Astrocyte of the cerebellum (primary cell): ENCODE measurements around the gene RBBP6.

Experiments used
- DNase-seq: peaks from one replicate; pipeline ENCODE4 v3.0.0-alpha.2; 2011; ENCODE audit warnings: low read depth
- H3K4me3 ChIP-seq: 2 replicates; pipeline ENCODE4 v1.5.1; 2011; ENCODE audit warnings: mild to moderate bottlenecking, low read depth, low read length, moderate library complexity
- in situ Hi-C: cut with HindIII; loops from 2 replicates; pipeline ENCODE4 v1.10.0; 2017; ENCODE audit warnings: low sequenced_read_pairs
- TF ChIP-seq, protein P1 (sequence below): IDR thresholded peaks from 2 replicates; pipeline ENCODE4 v1.5.1; 2012; ENCODE audit warnings: low read length, low read depth, moderate library complexity, mild to moderate bottlenecking; ENCODE audit errors: missing control alignments

Gene RBBP6

DNA sequence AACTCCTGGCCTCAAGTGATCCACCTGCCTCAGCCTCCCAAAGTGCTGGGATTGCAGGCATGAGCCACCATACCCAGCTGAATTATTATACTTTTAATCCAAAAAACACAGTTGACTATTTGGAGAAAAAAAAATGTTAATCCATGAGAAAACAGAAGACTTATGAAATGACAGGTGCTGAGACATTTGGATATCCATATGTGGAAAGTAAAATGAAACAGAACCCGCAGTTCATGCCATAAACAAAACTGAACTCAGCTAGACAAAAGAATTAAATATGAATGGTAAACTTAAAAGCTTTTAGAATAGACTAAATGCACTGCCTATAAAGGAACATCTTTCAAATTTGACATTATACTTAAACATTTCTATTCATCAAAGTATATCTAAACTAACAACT is 8.2 kb upstream of the RBBP6 start:
- in situ Hi-C loops = no loop called here
- H3K4me3 ChIP-seq = no peak overlapping the region
- no peak for DNase-seq
- TF ChIP-seq, protein P1, sequence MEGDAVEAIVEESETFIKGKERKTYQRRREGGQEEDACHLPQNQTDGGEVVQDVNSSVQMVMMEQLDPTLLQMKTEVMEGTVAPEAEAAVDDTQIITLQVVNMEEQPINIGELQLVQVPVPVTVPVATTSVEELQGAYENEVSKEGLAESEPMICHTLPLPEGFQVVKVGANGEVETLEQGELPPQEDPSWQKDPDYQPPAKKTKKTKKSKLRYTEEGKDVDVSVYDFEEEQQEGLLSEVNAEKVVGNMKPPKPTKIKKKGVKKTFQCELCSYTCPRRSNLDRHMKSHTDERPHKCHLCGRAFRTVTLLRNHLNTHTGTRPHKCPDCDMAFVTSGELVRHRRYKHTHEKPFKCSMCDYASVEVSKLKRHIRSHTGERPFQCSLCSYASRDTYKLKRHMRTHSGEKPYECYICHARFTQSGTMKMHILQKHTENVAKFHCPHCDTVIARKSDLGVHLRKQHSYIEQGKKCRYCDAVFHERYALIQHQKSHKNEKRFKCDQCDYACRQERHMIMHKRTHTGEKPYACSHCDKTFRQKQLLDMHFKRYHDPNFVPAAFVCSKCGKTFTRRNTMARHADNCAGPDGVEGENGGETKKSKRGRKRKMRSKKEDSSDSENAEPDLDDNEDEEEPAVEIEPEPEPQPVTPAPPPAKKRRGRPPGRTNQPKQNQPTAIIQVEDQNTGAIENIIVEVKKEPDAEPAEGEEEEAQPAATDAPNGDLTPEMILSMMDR = no peak

DNA sequence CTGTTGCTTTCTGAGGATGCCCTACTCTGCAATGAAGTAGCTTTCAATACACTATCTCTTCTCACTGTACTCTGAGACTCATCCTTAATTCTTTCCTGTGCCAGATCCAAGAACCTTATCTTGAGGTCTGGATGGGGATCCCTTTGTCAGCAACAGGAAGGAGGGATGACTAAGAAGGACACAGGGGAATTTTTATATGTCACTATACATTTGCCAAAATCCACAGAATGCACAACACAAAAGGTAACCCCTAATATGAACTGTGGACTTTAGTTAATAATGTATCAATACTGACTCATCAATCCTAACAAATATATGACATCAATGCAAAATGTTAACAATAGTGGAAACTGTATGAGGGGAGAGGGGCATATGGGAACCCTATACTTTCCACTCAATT is 4.7 kb upstream of the RBBP6 start:
- in situ Hi-C loops = no loop called here
- no peak for DNase-seq
- TF ChIP-seq, protein P1 = no peak
- no peak overlapping the region for H3K4me3 ChIP-seq

DNA sequence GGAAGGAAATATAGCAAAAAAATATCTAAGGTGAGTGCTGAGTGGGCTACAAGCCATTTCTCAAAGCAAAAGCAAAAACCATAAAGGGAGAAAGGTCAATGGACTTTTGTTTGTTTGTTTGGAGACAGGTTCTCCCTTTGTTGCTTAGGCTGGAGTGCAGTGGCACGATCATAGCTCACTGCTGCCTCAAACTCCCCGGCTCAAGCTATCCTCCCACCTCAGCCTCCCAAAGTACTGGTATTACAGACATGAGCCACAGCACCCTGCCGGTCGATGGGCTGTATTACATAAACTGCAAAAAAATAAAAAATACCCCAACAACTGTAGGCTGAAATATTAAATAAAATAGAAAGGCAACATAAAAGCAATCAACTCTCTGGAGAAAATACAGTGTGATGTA is 3.5 kb upstream of the RBBP6 start:
- no peak overlapping the region for H3K4me3 ChIP-seq
- TF ChIP-seq, protein P1 = no peak
- DNase-seq = no peak
- in situ Hi-C loops = no loop called here

DNA sequence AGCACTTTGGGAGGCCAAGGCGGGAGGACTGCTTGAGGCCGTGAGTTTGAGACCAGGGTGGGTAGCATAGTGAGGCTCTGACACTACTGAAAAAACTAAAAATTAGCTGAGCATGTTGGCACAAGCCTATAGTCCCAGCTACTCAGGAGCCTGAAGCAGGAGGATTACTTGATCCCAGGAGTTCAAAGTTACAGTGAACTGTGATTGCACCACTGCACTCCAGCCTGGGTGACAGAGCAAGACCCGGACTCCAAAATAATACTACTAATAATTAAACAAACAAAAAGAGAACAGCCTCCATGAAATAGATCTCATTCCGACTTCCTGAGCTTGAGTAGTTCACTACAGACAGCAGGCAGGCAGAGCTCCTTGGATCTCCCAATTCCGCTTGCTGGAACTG is 2.7 kb upstream of the RBBP6 start:
- DNase-seq = no peak
- in situ Hi-C loops = no loop called here
- no peak overlapping the region for H3K4me3 ChIP-seq
- TF ChIP-seq, protein P1 = no peak

DNA sequence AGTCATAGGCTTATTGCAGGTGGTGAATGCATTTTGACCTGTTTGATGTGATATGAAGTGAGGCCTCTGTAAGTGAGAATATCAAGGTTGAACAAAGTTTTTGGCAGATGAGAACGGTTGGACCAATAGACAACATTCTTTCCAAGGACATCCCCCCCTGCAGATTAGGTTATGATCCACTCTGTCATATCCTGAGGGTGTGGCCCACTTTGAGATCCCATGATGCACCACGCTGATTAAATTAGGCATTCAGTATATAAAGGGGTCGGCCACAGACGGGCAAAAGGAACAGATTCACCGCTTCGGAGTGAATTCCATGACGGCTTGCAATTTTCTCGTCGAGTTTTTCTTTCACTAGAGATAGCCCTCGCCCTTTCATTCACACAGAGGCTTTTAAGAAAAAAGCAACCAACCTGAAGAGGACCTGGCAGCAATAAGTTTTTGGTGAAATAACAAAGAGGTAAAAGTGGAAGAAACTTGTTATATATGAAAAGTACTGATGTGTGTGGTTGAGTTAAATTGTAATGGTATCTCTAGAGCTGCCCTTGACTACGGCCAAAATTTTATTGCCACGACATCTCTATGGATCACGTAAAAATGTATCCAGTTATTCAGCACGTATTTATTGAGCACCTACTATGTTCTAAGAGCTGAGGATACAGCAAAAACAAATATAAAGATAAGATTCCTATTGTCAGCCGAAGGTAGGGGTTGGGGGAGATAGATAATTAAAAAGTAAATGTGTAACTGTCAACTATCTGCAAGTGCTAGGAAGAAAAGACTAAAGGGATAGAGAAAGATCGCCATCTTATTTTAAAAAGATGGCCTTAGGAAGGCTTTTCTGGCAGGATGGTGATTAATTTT is 1.7 kb upstream of the RBBP6 start:
- no peak overlapping the region for H3K4me3 ChIP-seq
- DNase-seq = no peak
- TF ChIP-seq, protein P1 = no peak
- in situ Hi-C loops = no loop called here

DNA sequence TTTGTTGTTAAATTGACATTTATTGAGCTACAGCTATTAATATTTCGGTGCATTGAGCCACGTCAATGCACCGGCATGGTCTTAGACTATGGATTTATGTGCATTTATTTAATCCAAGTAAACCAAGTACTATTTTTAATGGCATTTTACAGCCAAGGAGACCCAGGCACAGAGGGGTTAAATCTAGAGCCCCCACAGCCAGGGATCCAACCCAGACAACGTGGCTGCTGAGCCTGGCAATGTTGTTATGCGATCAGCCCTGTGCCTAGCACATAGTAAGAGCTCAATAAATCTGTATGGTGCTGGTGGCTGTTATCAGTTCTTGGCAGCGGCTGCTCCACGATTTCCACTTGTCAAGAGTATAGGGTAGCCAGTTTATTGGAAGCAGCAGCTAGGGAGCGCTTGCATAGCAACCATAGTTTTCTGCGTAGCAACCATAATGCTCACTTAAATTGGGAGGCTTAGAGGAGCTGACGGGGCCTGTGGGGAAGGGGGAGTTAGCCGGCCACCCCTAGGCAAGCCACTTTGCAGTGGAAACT is 541 bp upstream of the RBBP6 start:
- DNase-seq = no peak
- peak overlapping the region; percentile 93 for H3K4me3 ChIP-seq
- TF ChIP-seq, protein P1 = no peak
- in situ Hi-C loops = no loop called here
